G401 (cell line): ENCODE results near the gene SIM2. TPM values are rescaled to one million over a fixed set of nuclear protein-coding genes. Genes with fewer than 3 reads are reported as not detected.

ENCODE experiments used
- DNase-seq: peaks from one replicate; pipeline ENCODE4 v3.0.0-alpha.2; 2015; ENCODE audit warnings: low spot score
- in situ Hi-C: cut with HindIII; loops from 2 replicates; pipeline ENCODE4 v1.10.0; 2016; ENCODE audit warnings: low sequenced_read_pairs, mixed read lengths
- total RNA-seq: library from RNA; depleted of rRNA; stranded (reverse); fragments of >200 nt; shearing (Covaris generic); gene quantifications from 2 replicates; pipeline ENCODE4 v1.2.3, GENCODE V29; 2014; rRNA removed

Gene SIM2
- total RNA-seq, 1 experiment from 2014 or later, result 4.7 TPM

GRCh38 chr21:36776981-36777617 is 78.2 kb downstream of the SIM2 start:
- DNase-seq, result no peak
- in situ Hi-C loops, result no loop called here

GRCh38 chr21:36780861-36781260 is 81.9 kb downstream of the SIM2 start:
- DNase-seq, result no peak
- in situ Hi-C loops, result no loop called here

- in situ Hi-C loops, result no loop called here
These were observed 84.9 kb downstream of the SIM2 start for GRCh38 chr21:36783612-36784374.

GRCh38 chr21:36784947-36785346 is 86.0 kb downstream of the SIM2 start:
- no peak for DNase-seq
- in situ Hi-C loops, result no loop called here

More at GRCh38 chr21:36783612-36784374, 84.9 kb downstream of the SIM2 start:
- no peak for DNase-seq

- no peak for DNase-seq
- in situ Hi-C loops, result no loop called here
These were observed 86.7 kb downstream of the SIM2 start for GRCh38 chr21:36785615-36786014.

- in situ Hi-C loops, result no loop called here
- no peak for DNase-seq
These were observed 87.3 kb downstream of the SIM2 start for GRCh38 chr21:36786186-36786585.

GRCh38 chr21:36788120-36788638 is 89.3 kb downstream of the SIM2 start:
- no peak for DNase-seq
- in situ Hi-C loops, result no loop called here

GRCh38 chr21:36790616-36791015 is 91.7 kb downstream of the SIM2 start:
- peak; percentile 92 for DNase-seq
- in situ Hi-C loops, result no loop called here

- in situ Hi-C loops, result no loop called here
- DNase-seq, result peak; percentile 71
These were observed 92.3 kb downstream of the SIM2 start for GRCh38 chr21:36791180-36791579.

GRCh38 chr21:36791695-36792470 is 93.0 kb downstream of the SIM2 start:
- in situ Hi-C loops, result no loop called here

GRCh38 chr21:36792505-36792967 is 93.6 kb downstream of the SIM2 start:
- peak; percentile 76 for DNase-seq
- in situ Hi-C loops, result no loop called here

More at GRCh38 chr21:36791695-36792470, 93.0 kb downstream of the SIM2 start:
- peak; percentile 87 for DNase-seq

- in situ Hi-C loops, result no loop called here
- no peak for DNase-seq
These were observed 97.2 kb downstream of the SIM2 start for GRCh38 chr21:36796070-36796469.

GRCh38 chr21:36798491-36798890 is 99.6 kb downstream of the SIM2 start:
- no peak for DNase-seq
- in situ Hi-C loops, result no loop called here

Other genes starting within 250 kb of the SIM2 start
- not detected in 2 replicates for gene CLDN14, start 219.0 kb upstream of the SIM2 start, total RNA-seq